ENCODE results near the gene DNAH10. TPM values are rescaled to one million over a fixed set of nuclear protein-coding genes. Genes with fewer than 3 reads are reported as not detected.

The DNAH10 gene
- total RNA-seq, 1 experiment from 2014 or later = 0.39 TPM

GRCh38 chr12:123723765-123724164 is 38.3 kb upstream of the DNAH10 start:
- TF ChIP-seq REST (IDR thresholded peaks at IDR 0.05; ENCODE audit: insufficient read depth in 1 of 2, low read depth in 2 of 2, low read length in 1 of 2) (no peak), SIN3A (IDR thresholded peaks at IDR 0.05; ENCODE audit: borderline replicate concordance, insufficient read depth, low read depth, low read length) (no peak), POLR2AphosphoS5 (IDR thresholded peaks at IDR 0.05; ENCODE audit: low read depth, low read length) (no peak), TCF7L2 (IDR thresholded peaks at IDR 0.05; ENCODE audit: low read depth, low read length) (no peak)
- TF ChIP-seq, protein P1, sequence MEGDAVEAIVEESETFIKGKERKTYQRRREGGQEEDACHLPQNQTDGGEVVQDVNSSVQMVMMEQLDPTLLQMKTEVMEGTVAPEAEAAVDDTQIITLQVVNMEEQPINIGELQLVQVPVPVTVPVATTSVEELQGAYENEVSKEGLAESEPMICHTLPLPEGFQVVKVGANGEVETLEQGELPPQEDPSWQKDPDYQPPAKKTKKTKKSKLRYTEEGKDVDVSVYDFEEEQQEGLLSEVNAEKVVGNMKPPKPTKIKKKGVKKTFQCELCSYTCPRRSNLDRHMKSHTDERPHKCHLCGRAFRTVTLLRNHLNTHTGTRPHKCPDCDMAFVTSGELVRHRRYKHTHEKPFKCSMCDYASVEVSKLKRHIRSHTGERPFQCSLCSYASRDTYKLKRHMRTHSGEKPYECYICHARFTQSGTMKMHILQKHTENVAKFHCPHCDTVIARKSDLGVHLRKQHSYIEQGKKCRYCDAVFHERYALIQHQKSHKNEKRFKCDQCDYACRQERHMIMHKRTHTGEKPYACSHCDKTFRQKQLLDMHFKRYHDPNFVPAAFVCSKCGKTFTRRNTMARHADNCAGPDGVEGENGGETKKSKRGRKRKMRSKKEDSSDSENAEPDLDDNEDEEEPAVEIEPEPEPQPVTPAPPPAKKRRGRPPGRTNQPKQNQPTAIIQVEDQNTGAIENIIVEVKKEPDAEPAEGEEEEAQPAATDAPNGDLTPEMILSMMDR (IDR thresholded peaks at IDR 0.05) = no peak
- no TSS peak for BruUV-seq (replicated peaks)
- H3K9me3 ChIP-seq (ENCODE audit: control insufficient read depth, insufficient read depth, low read depth, low read length) = no peaks in the 10 kb centered on the region
- ChIA-PET CTCF (no interaction called here), POLR2A (no interaction called here)
- H3K36me3 ChIP-seq (ENCODE audit: control insufficient read depth, insufficient read depth, low read length) = no peaks in the 10 kb centered on the region; the same call in none of the 2 replicates
- H3K27ac ChIP-seq (ENCODE audit: low read length) = no peak overlapping the region
- no peaks in the 10 kb centered on the region for H3K4me1 ChIP-seq (ENCODE audit: control insufficient read depth, insufficient read depth, low read length)
- DNase-seq (ENCODE audit: low read depth, low spot score) (no peak), ATAC-seq (no peak)
- H3K4me3 ChIP-seq (ENCODE audit: low read depth in 2 of 2, low read length in 2 of 2) = no peak overlapping the region
- in situ Hi-C loops (cut with HindIII; ENCODE audit: low pct_unique_long_range_greater_than_20kb, low sequenced_read_pairs) (no loop called here), intact Hi-C loops (cut with micrococcal nuclease; ENCODE audit: unreplicated experiment) (no loop called here)
- H3K27me3 ChIP-seq (ENCODE audit: control insufficient read depth, insufficient read depth, low read length) = no peaks in the 10 kb centered on the region

GRCh38 chr12:123726244-123726643 is 35.9 kb upstream of the DNAH10 start:
- Histone ChIP-seq H3K4me3 (ENCODE audit: low read depth in 2 of 2, low read length in 2 of 2) (no peak overlapping the region), H3K36me3 (ENCODE audit: control insufficient read depth, insufficient read depth, low read length) (no peaks in the 10 kb centered on the region; the same call in none of the 2 replicates), H3K27ac (ENCODE audit: low read length) (no peak overlapping the region), H3K9me3 (ENCODE audit: control insufficient read depth, insufficient read depth, low read depth, low read length) (no peaks in the 10 kb centered on the region), H3K4me1 (ENCODE audit: control insufficient read depth, insufficient read depth, low read length) (no peaks in the 10 kb centered on the region), H3K27me3 (ENCODE audit: control insufficient read depth, insufficient read depth, low read length) (no peaks in the 10 kb centered on the region)
- no peak for ATAC-seq
- TF ChIP-seq REST (IDR thresholded peaks at IDR 0.05; ENCODE audit: insufficient read depth in 1 of 2, low read depth in 2 of 2, low read length in 1 of 2) (no peak), POLR2AphosphoS5 (IDR thresholded peaks at IDR 0.05; ENCODE audit: low read depth, low read length) (no peak), SIN3A (IDR thresholded peaks at IDR 0.05; ENCODE audit: borderline replicate concordance, insufficient read depth, low read depth, low read length) (no peak), TCF7L2 (IDR thresholded peaks at IDR 0.05; ENCODE audit: low read depth, low read length) (no peak)
- TF ChIP-seq, protein P1 (IDR thresholded peaks at IDR 0.05) = no peak
- DNase-seq (ENCODE audit: low read depth, low spot score) = no peak
- intact Hi-C loops (cut with micrococcal nuclease; ENCODE audit: unreplicated experiment) = no loop called here
- ChIA-PET POLR2A (no interaction called here), CTCF (no interaction called here)
- in situ Hi-C loops (cut with HindIII; ENCODE audit: low pct_unique_long_range_greater_than_20kb, low sequenced_read_pairs) = no loop called here
- BruUV-seq (replicated peaks) = no TSS peak
